Astrocyte (in vitro differentiated cells and primary cell): ENCODE results near the gene MYO5A. TPM values are rescaled to one million over a fixed set of nuclear protein-coding genes. Genes with fewer than 3 reads are reported as not detected.
A peak's percentile ranks its signal among the peaks of the same experiment; 100 is the strongest.

ENCODE experiments used
- DNase-seq: peaks from one replicate; pipeline ENCODE4 v3.0.0-alpha.2; 2010; ENCODE audit warnings: low read depth
- FAIRE-seq: peaks from 2 replicates; lab custom pipeline; 2011; peaks lifted over from hg19 to GRCh38; lab: Jason Lieb, UNC
- H2AFZ ChIP-seq: 2 replicates; pipeline ENCODE4 v1.6.0; 2012; ENCODE audit warnings: low read depth, low read length, inconsistent platforms
- H3K27ac ChIP-seq: 2 replicates; pipeline ENCODE4 v1.5.1; 2011; ENCODE audit warnings: low read depth, low read length, inconsistent platforms
- H3K27me3 ChIP-seq: 2 replicates; pipeline ENCODE4 v1.6.0; 2011; ENCODE audit warnings: low read length, inconsistent platforms; ENCODE audit not compliant: insufficient read depth
- H3K36me3 ChIP-seq: 2 replicates; pipeline ENCODE4 v1.5.1; 2011; ENCODE audit warnings: low read length, inconsistent platforms; ENCODE audit not compliant: insufficient read depth
- H3K4me1 ChIP-seq: 2 replicates; pipeline ENCODE4 v1.5.1; 2011; ENCODE audit warnings: low read length, inconsistent platforms; ENCODE audit not compliant: insufficient read depth
- H3K4me2 ChIP-seq: 2 replicates; pipeline ENCODE4 v1.6.0; 2012; ENCODE audit warnings: low read length, inconsistent platforms
- H3K4me3 ChIP-seq: 2 replicates; pipeline ENCODE4 v1.5.1; 2011; ENCODE audit warnings: low read depth, mild to moderate bottlenecking, low read length, inconsistent platforms; ENCODE audit not compliant: insufficient read depth
- H3K79me2 ChIP-seq: 2 replicates; pipeline ENCODE4 v1.6.0; 2012; ENCODE audit warnings: mild to moderate bottlenecking, low read length, inconsistent platforms; ENCODE audit not compliant: insufficient read depth
- H3K9ac ChIP-seq: 2 replicates; pipeline ENCODE4 v1.6.0; 2012; ENCODE audit warnings: mild to moderate bottlenecking, low read length, inconsistent platforms
- H3K9me3 ChIP-seq: 2 replicates; pipeline ENCODE4 v1.5.1; 2012; ENCODE audit warnings: low read depth, mild to moderate bottlenecking, low read length, inconsistent platforms; ENCODE audit not compliant: insufficient read depth
- H4K20me1 ChIP-seq: 2 replicates; pipeline ENCODE4 v1.6.0; 2012; ENCODE audit warnings: low read length, inconsistent platforms; ENCODE audit not compliant: insufficient read depth
- H3K27ac Mint-ChIP-seq: one replicate; pipeline ENCODE4 v1.8.0; 2021; ENCODE audit warnings: mild to moderate bottlenecking, mixed read lengths; ENCODE audit not compliant: unreplicated experiment
- H3K27me3 Mint-ChIP-seq: one replicate; pipeline ENCODE4 v1.8.0; 2021; ENCODE audit warnings: low read depth, mixed read lengths; ENCODE audit not compliant: unreplicated experiment
- H3K36me3 Mint-ChIP-seq: one replicate; pipeline ENCODE4 v1.8.0; 2021; ENCODE audit warnings: low read depth, mixed read lengths; ENCODE audit not compliant: unreplicated experiment
- H3K4me1 Mint-ChIP-seq: one replicate; pipeline ENCODE4 v1.8.0; 2021; ENCODE audit warnings: low read depth, mixed read lengths; ENCODE audit not compliant: unreplicated experiment
- H3K4me3 Mint-ChIP-seq: one replicate; pipeline ENCODE4 v1.8.0; 2021; ENCODE audit warnings: mild to moderate bottlenecking, moderate library complexity, mixed read lengths; ENCODE audit not compliant: unreplicated experiment
- H3K9me3 Mint-ChIP-seq: one replicate; pipeline ENCODE4 v1.8.0; 2021; ENCODE audit warnings: mild to moderate bottlenecking, mixed read lengths; ENCODE audit not compliant: unreplicated experiment
- CTCF ChIP-seq: IDR thresholded peaks from 2 replicates; pipeline ENCODE4 v1.5.1; 2011; ENCODE audit warnings: low read depth, mild to moderate bottlenecking, inconsistent platforms, low read length, moderate library complexity; ENCODE audit not compliant: insufficient read depth
- EZH2 ChIP-seq: IDR thresholded peaks from 2 replicates; pipeline ENCODE4 v1.6.1; 2012; ENCODE audit warnings: mild to moderate bottlenecking, low read length, inconsistent platforms; ENCODE audit not compliant: insufficient read depth
- total RNA-seq: library from RNA; stranded (reverse); gene quantifications from 2 replicates; pipeline ENCODE4 v1.2.1, GENCODE V29; 2021

Gene MYO5A
- total RNA-seq, 1 donor from 2014 or later = 47.6 TPM

- DNase-seq (peak; percentile 18), FAIRE-seq (no peak)
- Histone ChIP-seq H3K27me3 (peaks cover 14% of the 10 kb centered on the region), H3K4me2 (peak overlapping the region; percentile 96), H2AFZ (peak overlapping the region; percentile 82), H3K4me1 (peaks cover 20% of the 10 kb centered on the region), H3K79me2 (peaks cover 46% of the 10 kb centered on the region), H3K9ac (peak overlapping the region; percentile 81), H3K4me3 (peak overlapping the region; percentile 77), H3K27ac (peak overlapping the region; percentile 8), H4K20me1 (peaks cover 40% of the 10 kb centered on the region), H3K9me3 (no peaks in the 10 kb centered on the region), H3K36me3 (no peaks in the 10 kb centered on the region)
- no peak for TF ChIP-seq EZH2
- TF ChIP-seq CTCF = no peak
- H3K4me1 Mint-ChIP-seq = peaks cover 6% of the 10 kb centered on the region
- peaks cover 30% of the 10 kb centered on the region for H3K27me3 Mint-ChIP-seq
- H3K9me3 Mint-ChIP-seq = peaks cover 1% of the 10 kb centered on the region
- H3K27ac Mint-ChIP-seq = peak overlapping the region; percentile 4
- H3K36me3 Mint-ChIP-seq = no peaks in the 10 kb centered on the region
- H3K4me3 Mint-ChIP-seq = peak overlapping the region; percentile 98
Observed at GRCh38 chr15:52527911-52528563, 643 bp downstream of the MYO5A start.

- Histone ChIP-seq H3K27me3 (peaks cover 13% of the 10 kb centered on the region), H4K20me1 (peaks cover 44% of the 10 kb centered on the region), H3K4me2 (peak overlapping the region; percentile 96), H3K79me2 (peaks cover 46% of the 10 kb centered on the region), H3K9me3 (no peaks in the 10 kb centered on the region), H3K4me1 (peaks cover 26% of the 10 kb centered on the region), H3K36me3 (no peaks in the 10 kb centered on the region), H3K9ac (peak overlapping the region; percentile 81), H3K27ac (no peak overlapping the region), H3K4me3 (peak overlapping the region; percentile 77), H2AFZ (no peak overlapping the region)
- TF ChIP-seq CTCF (no peak), EZH2 (no peak)
- H3K9me3 Mint-ChIP-seq = peaks cover 1% of the 10 kb centered on the region
- peaks cover 27% of the 10 kb centered on the region for H3K27me3 Mint-ChIP-seq
- DNase-seq (no peak), FAIRE-seq (no peak)
- H3K36me3 Mint-ChIP-seq = no peaks in the 10 kb centered on the region
- H3K4me1 Mint-ChIP-seq = peaks cover 13% of the 10 kb centered on the region
- H3K4me3 Mint-ChIP-seq = peak overlapping the region; percentile 98
- H3K27ac Mint-ChIP-seq = no peak overlapping the region
Observed at GRCh38 chr15:52527196-52527910, 1.3 kb downstream of the MYO5A start.
